NAMALWA (cell line): ENCODE measurements around the gene LRRC43.

Source experiments
- DNase-seq: peaks from one replicate; pipeline ENCODE4 v3.0.0-alpha.2; 2015; ENCODE audit warnings: low spot score

Gene LRRC43

GRCh38 chr12:122182887-122183587 lies at the start of gene LRRC43:
Gene LRRC43, plus strand, starts transcription at chr12:122183123. Its CDS starts 22 bp downstream, at chr12:122183145.
- peak; percentile 57 for DNase-seq

- no peak for DNase-seq
Observed at GRCh38 chr12:122133192-122133950, 49.6 kb upstream of the LRRC43 start.

- no peak for DNase-seq
Observed at GRCh38 chr12:122135437-122136031, 47.4 kb upstream of the LRRC43 start.

- peak; percentile 30 for DNase-seq
Observed at GRCh38 chr12:122137229-122137628, 45.7 kb upstream of the LRRC43 start.

GRCh38 chr12:122137681-122138080 lies 45.2 kb upstream of the LRRC43 start:
- peak; percentile 19 for DNase-seq

GRCh38 chr12:122138181-122138580 lies 44.7 kb upstream of the LRRC43 start:
- DNase-seq, result no peak

GRCh38 chr12:122138616-122139015 lies 44.3 kb upstream of the LRRC43 start:
- DNase-seq, result no peak

- no peak for DNase-seq
Observed at GRCh38 chr12:122139266-122139665, 43.7 kb upstream of the LRRC43 start.

- no peak for DNase-seq
Observed at GRCh38 chr12:122139941-122140340, 43.0 kb upstream of the LRRC43 start.

GRCh38 chr12:122140467-122141257 lies 42.3 kb upstream of the LRRC43 start:
- no peak for DNase-seq

GRCh38 chr12:122141911-122142725 lies 40.8 kb upstream of the LRRC43 start:
- no peak for DNase-seq

- DNase-seq, result no peak
Observed at GRCh38 chr12:122142857-122143256, 40.1 kb upstream of the LRRC43 start.

- DNase-seq, result no peak
Observed at GRCh38 chr12:122144885-122145284, 38.0 kb upstream of the LRRC43 start.

GRCh38 chr12:122145505-122146330 lies 37.2 kb upstream of the LRRC43 start:
- no peak for DNase-seq

GRCh38 chr12:122147514-122148290 lies 35.2 kb upstream of the LRRC43 start:
- DNase-seq, result no peak

GRCh38 chr12:122148657-122149056 lies 34.3 kb upstream of the LRRC43 start:
- DNase-seq, result no peak

GRCh38 chr12:122150127-122150681 lies 32.7 kb upstream of the LRRC43 start:
- no peak for DNase-seq

GRCh38 chr12:122152754-122153153 lies 30.2 kb upstream of the LRRC43 start:
- DNase-seq, result no peak

GRCh38 chr12:122155705-122156104 lies 27.2 kb upstream of the LRRC43 start:
- no peak for DNase-seq
